Measurements from ENCODE around the gene ARX.

The ARX gene

DNA sequence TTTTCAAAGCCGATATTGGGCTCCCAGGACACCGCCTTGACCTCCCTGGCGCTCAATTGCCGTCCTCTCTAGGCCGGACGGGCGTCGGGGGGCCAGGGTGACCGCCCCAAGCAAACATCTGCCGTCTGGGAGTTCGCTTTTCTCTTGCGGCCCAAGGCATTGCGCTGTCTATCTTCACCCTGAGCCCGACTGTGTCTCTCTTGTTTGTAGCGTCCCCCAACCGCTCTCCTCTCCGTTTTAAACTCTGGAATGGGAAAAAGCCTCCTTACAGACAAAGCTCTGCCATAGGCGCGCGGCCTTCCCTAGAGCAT lies 551 bp upstream of the ARX start:
- no peak for DNase-seq

DNA sequence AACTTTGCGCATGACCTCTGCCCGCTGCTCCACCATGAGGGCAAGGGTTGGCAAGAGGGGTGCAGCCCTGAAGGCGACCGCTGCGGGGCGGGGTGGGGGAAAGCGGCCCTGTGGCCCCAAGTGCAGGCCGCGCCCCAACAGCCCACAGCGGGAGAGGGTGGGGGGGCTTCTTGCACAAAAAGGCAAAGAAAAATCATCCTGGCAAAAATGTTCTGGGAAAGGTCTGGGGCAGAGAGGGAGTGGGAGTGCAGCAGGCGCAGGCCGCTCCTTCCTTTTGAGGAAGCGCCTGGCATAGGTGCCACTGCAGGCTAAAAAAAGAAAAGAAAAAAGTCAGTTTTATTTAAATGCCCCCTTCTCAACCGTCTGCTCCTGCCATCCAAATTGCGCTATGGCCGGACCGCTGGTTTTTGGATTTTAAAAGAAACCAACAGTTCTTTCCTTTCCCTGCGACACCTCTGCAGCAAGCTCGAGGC lies 1.4 kb downstream of the ARX start:
- DNase-seq: no peak

DNA sequence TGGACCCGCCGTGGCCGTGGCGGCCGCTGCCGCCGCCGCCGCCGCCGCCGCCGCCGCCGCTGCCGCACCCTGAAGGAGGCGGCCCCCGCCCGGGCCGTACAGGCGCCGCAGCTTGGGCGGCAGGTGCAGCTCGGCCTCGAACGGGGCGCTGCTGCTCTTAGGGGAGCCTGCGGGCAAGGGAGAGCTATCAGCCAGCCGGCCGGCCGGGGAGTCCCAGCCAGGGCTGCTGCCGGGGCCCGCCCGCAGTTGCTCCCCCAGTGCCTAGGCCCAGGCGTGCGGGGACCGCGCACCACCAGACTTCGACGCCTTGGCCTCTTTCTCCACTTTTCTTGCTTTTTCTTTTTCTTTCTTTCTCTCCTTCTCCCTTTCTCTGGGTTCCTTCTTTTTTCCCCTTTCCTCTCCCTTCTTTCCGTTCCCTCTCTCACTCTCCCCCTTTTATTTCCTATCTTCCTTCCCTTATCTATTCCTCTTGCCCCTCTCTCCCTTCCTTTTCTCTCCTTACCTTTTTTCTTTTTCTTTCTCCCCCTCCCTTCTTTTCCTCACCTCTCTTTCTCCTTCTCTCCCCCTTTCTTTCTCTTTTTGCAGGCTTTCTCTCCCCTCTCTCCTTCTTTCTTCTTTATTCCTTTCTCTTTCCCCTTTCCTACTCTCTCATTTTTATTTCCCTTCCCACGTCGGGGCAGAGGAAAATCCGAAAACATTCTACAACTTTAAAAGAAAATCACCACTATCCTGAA lies 2.0 kb downstream of the ARX start:
- DNase-seq: no peak

DNA sequence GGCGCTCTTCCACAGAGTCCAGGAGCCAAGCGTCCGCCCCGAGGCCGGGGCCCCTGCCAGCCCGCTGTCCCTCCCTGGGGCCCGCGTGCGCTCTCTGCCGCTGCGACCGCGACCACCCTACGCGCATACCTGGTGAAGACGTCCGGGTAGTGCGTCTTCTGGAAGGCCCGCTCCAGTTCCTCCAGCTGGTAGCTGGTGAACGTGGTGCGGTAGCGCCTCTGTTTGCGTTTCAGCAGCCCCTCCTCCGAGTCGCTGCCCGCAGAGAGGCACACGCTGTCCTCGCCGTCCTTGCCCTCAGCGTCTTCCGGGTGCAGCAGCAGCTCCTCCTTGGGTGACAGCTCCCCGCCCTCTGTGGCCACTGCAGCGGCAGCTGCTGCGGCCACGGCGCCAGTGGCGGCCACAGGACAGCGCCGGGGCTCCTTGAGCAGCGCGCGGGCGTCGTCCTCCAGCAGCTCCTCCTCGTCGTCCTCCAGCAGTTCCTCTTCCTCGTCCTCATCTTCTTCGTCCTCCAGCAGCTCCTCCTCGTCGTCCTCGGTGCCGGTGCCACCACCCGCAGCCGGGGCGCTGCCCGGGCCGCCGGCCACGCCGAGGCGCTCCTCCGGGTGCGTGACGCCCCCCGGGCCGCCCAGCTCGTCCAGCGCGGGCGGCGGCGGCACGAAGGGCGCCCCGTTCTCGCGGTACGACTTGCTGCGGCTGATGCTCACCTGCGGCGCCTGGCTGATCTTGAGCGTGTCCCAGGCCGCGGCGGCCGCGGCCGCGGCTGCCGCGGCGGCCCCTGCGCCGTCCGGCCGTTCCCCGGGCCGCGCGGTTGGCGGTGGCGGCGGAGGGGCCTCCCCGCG lies 2.8 kb downstream of the ARX start:
- no peak for DNase-seq

DNA sequence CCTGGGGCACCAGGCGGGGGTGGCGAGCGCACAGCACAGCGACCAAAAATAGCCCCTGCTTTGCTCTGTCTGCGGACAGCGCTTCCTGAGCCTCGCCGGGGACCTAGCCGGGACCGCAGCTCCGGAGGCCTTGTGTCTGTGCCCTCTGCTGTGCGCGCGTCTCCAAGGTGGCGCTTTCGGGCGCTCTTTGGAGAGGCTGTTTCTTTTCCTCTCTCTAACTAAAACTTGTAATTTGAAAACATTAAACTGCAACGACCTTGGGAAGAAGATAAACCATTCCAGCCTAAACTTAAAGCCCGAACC lies 3.4 kb downstream of the ARX start:
- no peak for DNase-seq

DNA sequence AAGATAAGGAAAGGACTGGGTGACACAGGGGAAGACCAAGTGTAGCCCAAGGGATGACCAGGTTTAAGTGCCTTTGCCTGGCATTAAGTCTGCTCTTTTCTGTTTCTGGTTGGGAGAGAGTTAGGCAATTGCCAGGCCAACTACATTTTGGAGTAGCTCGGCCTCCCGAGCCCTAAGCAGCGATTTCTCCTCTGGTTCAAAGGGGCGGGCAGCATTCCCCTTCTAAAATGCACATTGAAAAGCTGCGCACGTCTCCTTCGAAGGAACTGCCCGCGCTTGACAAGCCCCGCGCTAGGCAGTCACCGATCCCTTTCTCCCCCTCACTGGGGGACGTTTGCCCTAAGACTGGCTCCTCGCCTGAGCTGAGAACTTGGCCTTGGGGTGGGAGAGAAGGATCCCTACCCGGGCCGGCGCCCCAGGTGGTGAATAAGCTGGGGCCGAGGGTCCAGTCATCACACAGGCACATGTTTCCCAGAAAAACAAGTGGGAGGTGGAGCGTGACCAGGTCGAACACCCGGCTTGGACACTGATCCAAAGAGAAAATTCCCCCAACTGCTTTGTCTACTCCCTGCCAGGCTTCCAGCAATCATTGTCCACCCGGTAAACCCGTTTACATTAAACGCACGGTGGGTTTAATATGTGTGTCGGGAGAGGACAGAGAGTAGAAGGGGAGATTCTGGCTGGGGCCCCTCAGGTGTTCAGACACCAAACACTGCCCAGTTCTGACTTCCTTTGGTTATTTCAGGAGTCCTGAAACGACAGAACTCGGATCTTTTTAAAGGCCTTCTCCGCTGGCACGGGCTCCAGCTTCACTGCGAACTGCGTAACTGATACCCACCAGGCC lies 4.0 kb downstream of the ARX start:
- DNase-seq: no peak

DNA sequence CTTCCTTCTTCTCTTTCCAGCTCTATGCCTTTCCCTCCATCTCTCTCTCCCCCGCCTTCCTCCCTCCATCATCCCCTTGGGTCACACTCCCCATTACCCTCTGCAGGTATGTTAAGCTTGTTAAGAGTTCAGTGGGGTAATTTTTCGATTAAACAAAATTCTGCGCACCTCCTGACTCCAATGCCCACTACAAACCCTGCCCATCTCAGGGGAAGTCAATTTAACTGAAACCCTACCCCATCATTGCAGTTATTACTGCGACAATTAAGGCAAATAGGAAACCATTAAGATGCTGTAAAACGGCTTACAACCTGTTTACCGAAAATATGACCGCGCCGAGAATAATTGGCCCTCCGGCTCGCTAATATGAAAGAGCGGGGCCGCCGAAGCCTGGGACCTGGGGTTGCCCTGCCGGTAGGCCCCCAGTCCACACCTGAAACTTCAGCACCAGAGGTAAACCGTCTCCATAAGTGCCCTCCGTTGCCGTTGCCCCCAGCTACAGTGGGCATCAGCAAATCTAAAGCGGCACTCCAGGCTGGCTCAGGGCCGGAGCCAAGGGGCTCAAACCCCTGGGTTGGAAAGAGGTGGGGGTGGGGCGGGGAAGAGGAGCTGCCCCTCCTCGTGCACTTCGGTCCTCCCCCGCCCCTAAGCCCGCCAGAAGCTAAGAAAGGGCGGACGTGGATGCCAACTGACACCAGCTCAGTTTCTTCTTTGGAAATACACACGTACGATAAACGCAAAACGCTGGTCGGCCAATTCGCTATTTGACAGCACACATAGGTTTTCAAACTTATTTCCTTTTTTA lies 4.8 kb downstream of the ARX start:
- DNase-seq: no peak

DNA sequence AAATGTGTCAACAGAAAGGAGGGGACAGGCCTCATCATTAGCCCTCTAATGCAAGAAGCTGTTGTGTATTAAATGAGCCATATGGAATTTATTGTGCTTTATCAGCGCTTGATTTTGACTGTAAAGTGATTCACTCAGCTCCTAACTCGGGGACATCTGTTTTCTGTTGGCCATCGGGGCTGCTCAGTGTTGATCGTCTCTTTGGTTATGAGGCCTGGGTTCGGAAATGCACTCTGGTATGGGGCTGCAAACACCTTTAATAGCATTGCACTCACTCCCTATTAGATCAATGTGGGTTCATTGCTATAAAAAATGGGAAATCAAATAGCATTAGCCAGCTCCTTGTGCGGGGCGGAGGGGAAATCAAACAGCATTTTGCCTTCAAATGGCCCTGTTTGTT lies 6.4 kb downstream of the ARX start:
- no peak for DNase-seq

DNA sequence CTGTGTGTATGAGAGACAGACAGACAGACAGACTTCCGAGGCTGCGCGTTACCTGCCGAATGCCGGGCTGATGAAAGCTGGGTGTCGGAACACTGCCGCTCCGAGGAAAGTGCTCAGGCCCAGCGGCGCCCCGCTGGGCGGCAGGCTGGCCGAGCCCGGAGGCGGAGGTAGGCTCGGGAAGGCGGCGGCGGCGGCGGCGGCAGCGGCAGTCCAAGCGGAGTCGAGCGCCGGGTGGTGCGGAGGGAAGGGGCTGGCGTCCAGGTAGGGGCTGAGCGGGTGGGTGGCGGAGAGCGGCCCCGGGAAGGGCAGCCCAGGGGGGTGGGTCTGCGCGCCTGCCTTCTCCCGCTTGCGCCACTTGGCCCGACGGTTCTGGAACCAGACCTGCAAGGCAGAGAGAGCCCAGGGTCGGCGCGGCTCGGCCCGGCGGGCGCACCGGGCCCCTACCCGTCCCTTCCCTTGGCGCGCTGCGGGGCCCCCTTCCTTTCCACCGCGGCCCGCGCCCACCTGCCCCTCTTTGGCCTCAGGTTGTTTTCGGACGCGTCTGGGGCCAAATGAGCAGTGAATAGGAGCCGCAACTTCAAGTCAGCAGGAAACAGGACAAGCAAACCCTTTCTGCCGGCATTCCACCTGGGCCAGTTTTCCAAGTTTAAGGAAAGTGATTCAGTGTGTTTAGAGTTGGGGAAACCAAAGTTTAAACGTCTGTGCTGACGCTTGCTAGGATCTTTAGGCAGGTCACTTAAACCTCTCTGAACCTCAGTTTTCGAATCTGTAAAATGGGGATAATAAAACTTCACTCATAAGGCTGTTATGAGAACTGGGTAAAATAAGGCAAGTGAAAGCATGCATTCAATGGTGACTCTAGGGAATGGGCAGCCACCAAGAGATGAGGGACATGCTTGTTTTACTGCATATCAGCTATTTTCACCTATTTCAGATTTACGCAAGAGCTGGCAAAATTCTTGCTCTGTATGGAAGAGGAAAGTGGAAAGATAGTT lies 8.4 kb downstream of the ARX start:
- DNase-seq: no peak

DNA sequence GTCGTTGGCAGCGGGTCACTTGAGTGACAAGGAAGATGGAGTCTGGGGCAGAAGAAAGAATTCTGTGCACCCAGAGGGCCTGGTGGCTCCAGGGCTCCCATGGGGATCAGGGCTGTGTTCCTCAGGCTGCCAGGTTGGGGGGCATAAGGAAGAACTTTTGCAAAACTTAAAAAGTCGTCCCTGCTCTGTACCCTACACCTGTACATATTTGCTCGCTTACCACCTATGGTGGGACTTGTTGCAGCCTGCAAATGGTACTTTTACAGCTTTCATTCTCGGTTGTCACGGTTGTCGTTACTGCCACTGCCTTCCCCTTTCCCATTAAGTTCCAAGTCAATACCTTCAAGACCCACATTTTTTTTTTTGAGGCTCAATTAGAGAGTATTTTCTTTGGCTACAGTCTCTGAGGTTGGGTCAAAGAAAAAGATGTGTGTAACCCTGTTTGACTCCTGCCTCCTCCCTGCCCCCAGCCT lies 9.1 kb downstream of the ARX start:
- no peak for DNase-seq

DNA sequence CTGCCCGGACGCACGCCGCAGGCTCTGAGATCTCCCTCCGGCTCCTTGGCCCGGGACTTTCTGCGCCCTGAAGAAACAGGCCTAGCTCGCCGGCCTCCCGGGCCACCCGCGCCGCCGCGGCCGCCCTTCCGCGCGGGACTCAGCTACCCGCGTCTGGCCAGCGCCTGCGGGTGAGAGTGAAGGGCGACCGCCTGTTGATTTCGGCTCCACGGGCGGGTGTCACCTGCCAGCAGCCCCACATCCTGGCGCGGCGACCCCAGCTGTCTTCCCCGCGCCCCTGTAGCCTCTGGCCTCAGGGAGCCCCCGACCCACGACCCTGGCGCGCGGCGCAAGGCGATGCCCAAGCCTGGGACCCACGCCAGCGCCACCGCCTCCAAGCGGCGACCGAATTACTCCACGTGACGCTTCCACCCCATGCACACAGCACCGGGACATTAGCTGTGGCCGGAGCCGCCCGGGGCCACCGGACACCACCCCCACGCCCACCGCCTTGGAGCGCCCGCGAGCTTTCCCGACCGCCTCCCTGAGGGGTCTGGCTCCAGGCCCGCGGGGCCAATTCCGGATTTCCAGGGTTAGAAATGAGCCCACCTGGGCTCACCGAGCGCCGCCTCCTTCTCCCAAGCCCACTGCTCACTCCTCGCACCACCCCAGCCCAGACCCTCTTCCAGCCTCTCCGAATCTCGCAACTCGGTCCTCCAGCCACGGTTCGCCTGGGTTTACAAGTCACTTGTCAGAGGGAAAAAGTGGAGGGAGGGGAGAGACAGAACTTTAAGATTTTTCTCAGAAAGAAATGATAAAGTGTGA lies 10.2 kb downstream of the ARX start:
- DNase-seq: no peak

DNA sequence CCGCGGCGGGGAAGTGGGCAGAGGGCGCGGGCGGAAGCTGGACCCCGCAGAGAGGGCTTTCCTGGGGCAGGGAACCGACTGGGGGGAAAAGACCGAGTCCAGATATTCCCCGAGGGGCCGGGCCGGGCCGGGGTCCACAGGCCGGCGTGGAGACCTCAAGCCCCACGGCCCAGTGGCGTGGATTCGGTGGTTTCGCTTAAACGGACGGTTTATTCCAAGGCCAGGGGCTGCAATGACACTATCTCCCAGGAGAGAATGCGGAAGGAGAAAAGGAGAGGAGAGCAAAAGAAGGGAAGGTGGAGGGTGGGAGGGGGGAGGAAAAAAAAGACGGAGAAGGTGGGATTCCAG lies 10.8 kb downstream of the ARX start:
- no peak for DNase-seq

DNA sequence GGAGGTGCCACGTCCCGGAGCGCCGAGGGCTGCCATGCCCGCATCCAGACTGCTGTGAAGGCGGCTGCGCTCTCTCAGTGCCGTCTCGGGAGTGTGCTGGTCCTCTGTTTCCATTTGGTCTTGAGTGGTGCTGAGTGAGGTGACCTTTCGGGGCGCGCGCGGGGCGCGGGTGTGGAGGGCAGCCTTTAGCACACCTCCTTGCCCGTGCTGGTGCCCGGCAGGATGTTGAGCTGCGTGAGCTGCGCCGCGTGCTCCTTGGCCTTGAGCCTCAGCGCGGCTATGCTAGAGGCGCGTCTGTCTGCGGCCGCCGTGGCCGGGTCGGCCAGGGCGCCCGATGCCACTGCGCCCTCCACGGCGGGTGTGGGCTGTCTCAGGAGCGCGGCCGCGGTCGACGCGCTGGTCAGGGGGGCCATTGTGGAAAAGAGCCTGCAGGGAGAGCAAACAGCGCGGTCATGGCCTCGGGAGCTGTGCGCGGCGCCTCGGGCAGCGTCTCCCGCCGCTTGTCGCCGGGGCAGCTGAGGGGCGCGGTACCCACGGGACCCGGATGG lies 11.2 kb downstream of the ARX start:
- no peak for DNase-seq

DNA sequence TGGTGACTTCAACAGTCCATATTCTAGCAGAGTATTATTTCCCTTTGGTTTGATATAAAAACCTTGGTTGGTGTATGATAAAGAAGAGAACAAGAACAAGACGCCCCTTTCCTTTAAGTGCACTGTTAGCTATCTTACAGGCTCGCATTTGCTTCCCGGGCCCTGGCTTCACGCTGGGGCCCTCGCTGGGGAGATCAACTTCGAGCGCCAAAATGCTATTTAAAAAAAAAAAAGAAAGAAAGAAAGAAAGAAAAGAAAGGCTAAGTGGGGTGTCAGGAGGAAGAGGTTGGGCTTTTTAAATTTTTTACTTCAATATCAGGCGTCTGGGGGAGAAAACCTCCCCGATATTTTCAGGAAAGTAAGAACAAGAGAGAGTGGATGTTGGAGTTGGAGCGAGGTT lies 11.7 kb downstream of the ARX start:
- no peak for DNase-seq

DNA sequence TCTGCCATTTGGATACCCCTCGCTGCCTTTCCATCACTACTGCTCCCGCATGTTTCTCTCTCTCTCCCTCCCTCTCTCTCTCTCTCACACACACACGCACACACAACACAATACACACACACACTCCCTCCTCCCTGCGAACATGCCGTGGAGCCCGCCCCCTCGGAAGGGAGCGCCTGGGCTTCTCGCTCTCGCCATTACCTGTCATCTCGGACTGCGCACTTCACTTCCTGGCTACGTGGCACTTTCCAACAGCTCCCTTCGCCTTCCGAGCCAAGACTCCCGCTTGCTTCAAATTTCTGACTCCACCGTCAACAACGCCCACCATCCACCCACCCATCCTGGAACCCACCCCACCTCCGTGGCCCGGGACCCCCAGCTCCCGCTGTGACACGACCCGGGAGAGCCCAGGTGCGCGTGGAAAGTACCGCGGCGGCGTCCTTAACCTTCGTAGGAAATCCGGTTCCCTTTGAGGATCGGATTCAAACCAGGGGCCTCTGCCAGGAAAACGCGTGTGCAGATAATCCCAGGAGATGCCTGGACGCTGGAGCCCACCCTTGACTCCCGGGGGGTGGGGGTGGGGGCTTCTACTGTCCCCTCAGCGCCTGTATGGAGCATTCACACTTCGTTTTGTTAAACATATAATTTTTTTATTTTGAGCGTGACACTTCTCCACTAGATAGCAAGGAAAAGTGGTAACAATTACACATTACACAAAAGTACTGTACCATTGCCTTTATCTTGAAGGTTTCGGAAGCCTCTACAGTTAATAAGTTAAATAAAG lies 12.5 kb downstream of the ARX start:
- no peak for DNase-seq

DNA sequence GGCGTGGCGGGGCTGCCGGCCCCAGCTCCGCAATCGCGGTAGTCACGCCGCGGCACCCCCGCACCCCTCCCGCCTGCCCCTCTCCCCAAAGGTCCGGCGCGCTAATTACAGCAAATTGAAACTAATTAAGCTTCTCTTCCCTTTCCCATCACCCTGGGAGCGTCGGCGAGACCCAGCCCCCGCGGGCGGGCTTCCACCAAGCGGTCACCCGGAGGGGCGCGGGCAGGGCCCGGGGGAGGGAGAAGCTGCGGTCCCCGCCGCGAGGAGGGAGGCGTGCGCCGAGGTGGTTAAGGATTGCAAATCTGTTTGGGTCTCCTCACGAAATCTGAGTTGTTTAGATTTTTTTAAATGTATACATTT lies 13.1 kb downstream of the ARX start:
- DNase-seq: no peak

DNA sequence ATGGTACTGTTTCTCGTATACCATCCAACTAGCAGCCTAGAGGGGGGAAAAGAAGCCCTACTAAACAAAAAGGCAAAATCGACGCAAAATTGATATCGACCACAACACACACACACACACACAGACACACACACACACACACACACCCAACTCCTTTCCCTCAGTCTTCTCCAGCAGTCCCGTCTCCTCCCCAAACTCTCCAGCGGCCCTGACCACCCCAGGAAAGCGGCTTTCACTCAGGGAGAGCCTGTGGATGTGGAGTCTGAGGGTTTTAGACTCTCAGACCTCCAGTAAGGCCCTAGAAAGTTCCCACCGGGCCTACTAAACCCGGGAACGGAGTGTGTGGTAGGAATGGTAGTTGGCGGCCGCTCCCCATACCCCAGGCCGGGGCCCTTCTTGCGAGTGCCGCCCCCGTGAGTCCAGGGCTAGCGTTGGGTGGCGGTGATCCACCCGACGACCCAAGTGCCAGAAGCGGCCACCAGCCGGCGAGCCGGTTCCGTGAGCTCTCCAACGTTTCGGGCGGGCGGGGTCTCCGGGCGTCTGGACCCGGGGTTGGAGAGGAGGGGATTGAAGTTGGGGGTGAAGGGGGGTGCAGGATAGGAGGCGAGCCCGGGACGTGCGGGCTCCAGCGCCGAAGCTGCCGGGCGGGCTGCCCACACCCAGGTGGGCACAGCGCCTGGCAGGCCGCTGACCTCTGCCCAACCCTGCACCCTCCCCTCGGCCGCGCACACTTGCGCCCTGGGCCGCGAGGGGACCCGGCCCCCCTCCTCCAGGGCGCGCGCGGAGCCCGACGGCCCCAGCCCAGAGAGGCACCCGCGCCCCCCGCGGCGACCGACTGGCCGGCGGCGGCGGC lies 13.7 kb downstream of the ARX start:
- no peak for DNase-seq

DNA sequence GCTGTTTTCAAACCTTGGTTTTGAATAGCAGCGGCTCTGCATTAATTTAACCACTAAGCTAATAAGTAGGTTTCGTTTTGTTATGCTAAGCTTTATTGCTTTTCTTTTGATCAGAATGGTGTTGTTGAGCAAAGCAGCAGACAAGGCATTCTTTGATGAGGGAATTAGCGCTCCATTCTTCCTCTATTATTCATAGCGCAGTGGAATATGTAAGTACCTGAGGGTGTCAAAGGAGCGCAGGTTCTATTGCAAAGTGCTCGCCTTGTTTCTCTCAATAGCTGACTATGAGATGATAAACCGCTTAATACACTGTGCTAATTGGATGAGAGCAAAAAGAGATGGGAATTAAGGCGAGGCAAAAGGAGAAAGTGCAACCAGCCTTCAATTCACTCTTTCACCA lies 16.3 kb downstream of the ARX start:
- no peak for DNase-seq
